Esophagus mucosa (tissue), 1 donor: ENCODE data around the gene TGIF1. TPM values are rescaled to one million over a fixed set of nuclear protein-coding genes. Genes with fewer than 3 reads are reported as not detected.

Experiments used
- ATAC-seq: fragments of 200-7000 bp; cut with Tn5 transposase; one replicate; pipeline ENCODE4 v1.9.1; 2020
- total RNA-seq: library from RNA; stranded (reverse); gene quantifications from one replicate; pipeline ENCODE4 v1.2.4, GENCODE V29; 2023
- donor health status: DM: yes; HTN: yes; CAD: no.

The TGIF1 gene
- total RNA-seq, 1 donor from 2014 or later = 22.4 TPM

DNA sequence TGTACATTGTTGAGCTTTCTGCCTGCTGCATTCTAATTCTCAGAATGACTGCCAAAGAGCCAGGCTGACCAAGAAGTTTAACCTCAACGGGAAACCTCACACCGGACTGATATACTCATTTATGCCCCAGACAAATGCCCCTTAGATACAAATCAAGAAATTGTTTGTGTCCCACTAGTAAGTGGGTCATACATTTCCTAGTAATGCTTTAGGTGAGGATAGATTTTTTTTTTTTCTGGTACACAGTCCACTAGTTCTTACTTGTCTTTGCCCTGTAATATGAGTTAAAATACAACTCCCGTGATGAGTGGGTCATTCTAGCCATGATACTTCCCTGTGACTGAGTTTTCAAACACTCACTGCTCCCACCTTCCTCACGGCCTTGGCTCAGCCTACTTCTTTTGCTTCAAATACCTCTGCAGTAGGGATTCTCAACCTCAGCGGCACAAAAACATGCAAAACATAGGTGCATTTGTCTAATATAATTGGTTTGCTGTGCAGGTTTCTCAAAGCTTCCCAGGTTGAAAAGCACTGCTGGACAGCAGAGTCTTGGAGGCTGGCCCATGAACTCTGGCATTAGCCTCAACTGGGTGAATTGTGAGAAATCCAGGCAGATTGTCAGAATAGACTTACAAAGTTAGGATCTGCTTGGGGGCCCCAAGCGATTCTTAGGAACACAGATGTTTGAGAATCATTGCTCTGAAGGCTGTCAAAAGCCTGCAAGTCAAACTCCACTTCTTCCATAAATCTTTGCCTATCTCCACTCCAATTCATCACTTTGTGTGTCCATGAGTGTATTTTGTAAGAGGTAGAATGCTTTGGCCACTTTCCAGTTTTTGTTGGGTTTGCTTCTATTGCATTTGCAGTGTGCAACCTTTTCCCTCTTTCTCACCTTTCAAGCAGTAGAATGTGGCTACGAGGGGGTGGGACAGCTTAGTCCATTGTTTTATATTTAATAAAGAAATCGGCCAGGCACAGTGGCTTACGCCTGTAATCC, 35.5 kb downstream of the TGIF1 start:
- ATAC-seq = no peak

DNA sequence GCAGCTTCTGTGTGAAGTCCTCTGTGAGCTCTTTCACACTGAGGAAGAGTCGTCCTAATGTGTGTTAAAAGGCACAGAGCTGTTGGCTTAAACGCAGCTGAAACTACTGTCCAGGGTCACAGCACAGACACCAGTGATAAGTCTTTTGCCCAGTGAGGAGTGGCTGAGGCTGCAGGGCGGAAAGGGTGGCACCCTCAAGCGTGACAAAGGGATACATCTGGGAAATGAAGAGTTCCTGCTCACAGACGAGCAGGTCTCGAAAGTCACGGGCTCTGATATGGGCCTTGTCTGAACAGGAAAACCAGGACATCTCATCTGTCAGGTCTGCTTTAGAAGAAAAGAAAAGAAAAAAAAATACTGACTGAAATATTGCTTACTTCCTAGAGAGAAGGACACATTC, 36.5 kb downstream of the TGIF1 start:
- ATAC-seq = no peak

GRCh38 chr18:3489462-3489861, 39.5 kb downstream of the TGIF1 start:
- ATAC-seq = no peak

- ATAC-seq = no peak
These were observed 42.1 kb downstream of the TGIF1 start for GRCh38 chr18:3491981-3492555.

DNA sequence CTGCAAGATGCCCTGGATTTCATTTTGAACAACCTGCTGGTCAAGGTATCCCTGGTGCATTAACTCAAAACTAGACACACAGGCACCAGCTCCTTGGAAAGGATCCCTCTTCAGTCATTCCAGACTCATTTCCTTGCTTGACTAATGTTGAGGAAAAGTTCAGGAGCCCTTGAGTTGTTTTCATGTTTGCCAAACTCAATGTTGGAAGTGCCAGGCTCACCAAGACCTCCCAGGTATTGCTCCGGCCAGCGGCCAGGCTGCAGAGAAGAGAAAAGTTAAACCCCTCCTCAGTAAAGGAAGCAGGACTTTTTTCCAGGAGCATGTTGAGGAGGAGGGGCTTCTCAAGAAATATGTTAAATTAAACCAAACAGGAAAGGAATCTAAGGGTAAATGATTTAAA, 42.7 kb downstream of the TGIF1 start:
- no peak for ATAC-seq

DNA sequence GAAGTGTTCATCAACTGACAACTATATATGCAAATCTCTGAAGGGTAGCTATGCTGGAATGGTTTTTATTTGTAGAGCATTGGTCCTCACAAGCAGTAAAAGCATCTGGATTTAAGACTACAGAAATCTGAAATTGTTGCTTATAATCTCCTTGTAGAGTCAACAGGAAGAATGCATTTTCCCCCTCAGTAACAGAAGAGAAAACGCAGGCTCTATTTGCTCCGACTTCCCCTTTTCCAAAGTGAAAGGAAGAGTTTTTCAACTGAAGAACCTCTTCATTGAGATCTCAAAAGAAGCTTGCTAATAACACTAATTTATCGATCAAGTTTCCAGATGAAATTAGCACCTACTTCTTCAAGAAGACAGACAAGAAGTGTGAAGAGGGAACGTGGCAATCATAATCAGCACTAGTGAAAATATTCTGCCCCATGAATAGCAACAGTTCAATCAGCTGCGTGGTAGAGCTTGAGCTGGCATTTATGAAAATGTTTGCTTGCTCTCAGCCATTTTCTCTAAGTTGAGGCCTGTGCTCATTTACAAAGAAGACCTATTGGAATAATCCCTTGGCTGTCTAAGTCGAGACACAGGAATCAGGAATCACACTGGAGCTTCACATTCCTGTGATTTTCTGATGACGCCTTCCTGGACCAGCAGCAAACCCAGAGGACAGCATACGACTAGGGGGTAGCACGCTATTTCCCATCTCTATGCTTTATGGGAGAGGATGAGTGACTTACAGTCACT, 43.7 kb downstream of the TGIF1 start:
- ATAC-seq = no peak

- no peak for ATAC-seq
These were observed 44.2 kb downstream of the TGIF1 start for GRCh38 chr18:3494245-3494526.

DNA sequence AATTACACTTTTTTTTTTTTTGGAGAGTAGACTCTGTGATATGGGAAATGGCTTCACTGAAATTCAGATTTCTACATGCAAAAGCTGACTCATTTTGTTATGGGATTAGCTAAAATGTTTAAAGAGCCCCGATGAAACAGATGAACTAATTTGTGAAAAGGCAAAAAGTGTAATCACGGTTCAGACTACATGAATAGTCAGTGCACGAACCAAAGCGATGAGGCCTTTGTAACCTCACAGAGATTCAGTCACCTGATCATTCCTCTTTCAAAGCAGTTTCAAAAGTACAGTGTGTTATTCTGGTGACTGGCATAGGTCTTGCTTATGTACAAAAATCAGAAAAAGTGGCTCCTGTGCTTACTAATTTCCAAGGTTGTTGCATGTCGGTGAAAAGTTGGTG, 44.6 kb downstream of the TGIF1 start:
- no peak for ATAC-seq

GRCh38 chr18:3495691-3496430, 45.9 kb downstream of the TGIF1 start:
- no peak for ATAC-seq

DNA sequence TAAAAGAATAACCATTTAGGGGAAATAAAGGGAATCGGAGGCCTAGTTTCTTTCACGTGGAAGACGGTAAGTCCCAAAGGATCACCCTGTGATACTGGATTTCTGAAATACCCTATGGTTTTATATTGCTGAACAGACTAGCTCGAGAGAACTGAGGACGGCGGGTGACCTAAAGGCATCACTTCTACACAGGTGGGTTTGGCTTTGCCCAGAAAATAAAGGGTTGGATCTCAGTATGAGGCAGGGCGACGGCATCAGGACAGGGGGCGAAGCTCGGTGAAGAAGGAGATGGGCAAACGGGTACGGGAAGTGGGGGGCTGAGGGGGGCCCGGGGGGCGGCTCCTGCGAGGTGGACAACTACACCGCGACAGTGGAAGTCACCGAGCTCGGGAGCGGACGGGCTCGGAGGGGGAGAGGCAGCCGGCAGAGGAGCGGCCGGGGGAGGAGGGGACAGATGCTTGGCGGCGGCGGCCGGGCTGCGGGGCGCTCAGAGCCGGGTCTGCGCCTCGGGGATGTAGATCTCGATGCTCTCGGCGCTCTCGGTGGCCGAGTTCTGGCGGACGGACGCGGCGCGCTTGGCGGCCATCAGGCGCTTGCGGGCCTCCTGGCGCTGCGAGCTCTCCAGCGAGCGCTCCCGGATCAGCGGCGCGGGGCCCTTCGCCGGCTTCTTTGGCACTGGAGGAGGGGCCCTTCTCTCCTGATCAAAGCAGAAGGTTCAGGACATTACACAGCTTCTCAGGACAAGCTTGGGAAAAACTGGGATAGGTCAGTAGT, 48.9 kb downstream of the TGIF1 start:
- peak; percentile 29 for ATAC-seq

- ATAC-seq = no peak
These were observed 49.5 kb downstream of the TGIF1 start for GRCh38 chr18:3499501-3499900.

GRCh38 chr18:3500016-3500415, 50.0 kb downstream of the TGIF1 start:
- ATAC-seq = no peak

GRCh38 chr18:3502650-3503049, 52.7 kb downstream of the TGIF1 start:
- no peak for ATAC-seq

DNA sequence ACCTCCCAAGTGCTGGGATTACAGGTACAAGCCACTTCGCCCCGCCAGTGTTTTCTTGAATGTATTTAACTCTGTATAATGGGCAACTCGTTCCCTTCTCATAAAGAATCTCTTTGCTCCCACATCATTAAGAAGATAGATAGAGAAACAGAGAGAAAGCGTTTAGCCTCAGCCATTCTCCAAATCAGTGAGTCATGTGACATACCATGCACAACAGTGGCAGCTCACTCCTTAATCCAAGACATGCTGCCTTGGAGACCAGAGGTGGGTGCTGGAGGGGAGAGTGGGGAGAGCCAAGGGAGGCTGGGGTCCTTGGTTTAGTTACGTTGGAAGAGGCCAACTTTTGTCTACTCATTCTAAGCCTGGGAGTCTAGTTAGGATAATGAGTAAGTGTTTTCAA, 54.7 kb downstream of the TGIF1 start:
- no peak for ATAC-seq

DNA sequence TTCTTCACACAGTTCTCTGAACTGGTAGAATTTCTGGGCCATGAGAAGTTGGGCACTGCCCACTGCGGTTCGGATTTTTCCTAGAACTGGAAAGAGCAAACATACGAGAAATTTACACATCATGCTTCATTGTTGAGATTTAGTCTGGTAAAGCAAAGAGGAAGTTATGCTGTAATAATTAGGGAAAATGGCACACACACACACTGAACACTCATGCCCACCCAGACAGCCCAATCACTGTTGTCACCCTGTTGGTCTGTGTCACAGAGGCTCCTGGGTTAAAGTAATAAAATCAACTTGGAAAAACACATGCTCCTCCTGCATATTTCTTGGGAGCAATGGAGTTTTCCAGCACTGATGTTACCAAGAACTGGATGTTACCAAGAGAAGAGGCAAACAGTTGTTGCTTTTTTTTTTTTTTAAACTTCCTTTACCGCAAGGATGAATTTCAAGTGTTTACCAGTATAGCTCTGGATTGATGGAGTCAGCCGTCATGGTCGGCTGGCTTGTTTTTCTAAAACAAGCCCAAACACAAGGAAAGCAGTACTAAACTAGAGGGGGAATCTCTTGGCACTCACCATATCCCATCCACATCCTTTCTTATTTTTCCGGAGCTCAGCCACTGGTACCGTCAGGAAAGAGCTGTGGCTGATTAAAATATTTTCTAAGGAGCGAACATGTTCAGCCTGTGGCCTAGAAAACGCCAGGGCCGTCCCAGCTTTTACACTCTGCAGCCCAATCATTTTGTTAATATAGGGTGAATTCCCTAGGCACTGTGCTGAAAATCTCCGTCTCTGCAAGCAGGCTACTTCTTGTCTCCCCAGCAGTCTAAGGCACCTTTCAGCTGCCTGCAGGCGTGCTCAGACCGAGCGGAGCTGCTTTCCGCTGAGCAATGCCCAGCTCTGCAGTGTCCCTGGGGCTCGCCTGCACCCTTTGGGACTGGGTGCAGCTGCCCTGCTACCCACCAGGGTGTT, 58.9 kb downstream of the TGIF1 start:
- peak; percentile 70 for ATAC-seq

Other genes starting within 250 kb of the TGIF1 start
- gene MYOM1, start 230.2 kb upstream of the TGIF1 start, total RNA-seq = 0.32 TPM
- gene MYL12A, start 202.4 kb upstream of the TGIF1 start, total RNA-seq = 241 TPM
- gene MYL12B, start 188.0 kb upstream of the TGIF1 start, total RNA-seq = 403 TPM